A549 (cell line): ENCODE measurements around the gene CD163L1.

Experiments used
- CEBPB ChIP-seq, 2 experiments: fragments of >200 bp in 1 of 2; sonication (Bioruptor Twin) in 1 of 2; formaldehyde crosslinking in 1 of 2; IDR thresholded peaks; 2 replicates each; pipeline ENCODE4 v1.6.1; 2012 to 2016
- CHD4 ChIP-seq: fragments of 200-600 bp; sonication (generic); IDR thresholded peaks from 2 replicates; pipeline ENCODE4 v1.6.1; 2016; ENCODE audit warnings: antibody characterized with exemption, mild to moderate bottlenecking, borderline replicate concordance
- HDAC2 ChIP-seq: fragments of 200-600 bp; sonication (generic); IDR thresholded peaks from 2 replicates; pipeline ENCODE4 v1.6.1; 2016
- MAFK ChIP-seq: fragments of 450-650 bp; IDR thresholded peaks from 2 replicates; pipeline ENCODE4 v1.6.1; 2014; ENCODE audit not compliant: partially characterized antibody
- MYC ChIP-seq: IDR thresholded peaks from 2 replicates; pipeline ENCODE4 v1.6.1; 2012; ENCODE audit warnings: mild to moderate bottlenecking, inconsistent platforms, low read length, improper control_type of control experiment, borderline replicate concordance
- NR3C1 ChIP-seq: fragments of >200 bp; sonication (Bioruptor Twin); formaldehyde crosslinking; IDR thresholded peaks from 3 replicates; pipeline ENCODE4 v1.6.1; 2017
- POLR2A ChIP-seq: IDR thresholded peaks from 2 replicates; pipeline ENCODE4 v1.6.1; 2012; ENCODE audit warnings: mild to moderate bottlenecking, low read length
- POLR2AphosphoS2 ChIP-seq: conservative IDR thresholded peaks from 2 replicates; pipeline ENCODE4 v1.6.1; 2012; ENCODE audit warnings: low read length, improper control_type of control experiment, inconsistent platforms
- RAD21 ChIP-seq, 2 experiments: fragments of >200 bp in 1 of 2; sonication (Bioruptor Twin) in 1 of 2; formaldehyde crosslinking in 1 of 2; IDR thresholded peaks in 1 of 2; conservative IDR thresholded peaks in 1 of 2; 2 replicates in 1 of 2; 3 replicates in 1 of 2; pipeline ENCODE4 v1.6.1; 2012 to 2018; ENCODE audit warnings: inconsistent platforms in 1 of 2
- RNF2 ChIP-seq: fragments of 200-600 bp; sonication (generic); IDR thresholded peaks from 2 replicates; pipeline ENCODE4 v1.6.1; 2016; ENCODE audit warnings: low read depth, mild to moderate bottlenecking, antibody characterized with exemption, moderate library complexity, borderline replicate concordance
- TP53 ChIP-seq: fragments of 250-450 bp; sonication (Bioruptor Pico); IDR thresholded peaks from 2 replicates; pipeline ENCODE4 v1.5.0; 2021; ENCODE audit warnings: mild to moderate bottlenecking, moderate library complexity
- TF ChIP-seq, protein P1 (sequence below): fragments of >200 bp; sonication (Bioruptor Twin); formaldehyde crosslinking; IDR thresholded peaks from 3 replicates; pipeline ENCODE4 v1.5.1; 2016
- TF ChIP-seq, protein P2 (sequence below): fragments of 200-600 bp; sonication (generic); IDR thresholded peaks from 2 replicates; pipeline ENCODE4 v1.6.1; 2016; ENCODE audit warnings: antibody characterized with exemption, mild to moderate bottlenecking, moderate library complexity
- TF ChIP-seq, protein P3 (sequence below): fragments of 250-450 bp; sonication (Bioruptor Pico); IDR thresholded peaks from 2 replicates; pipeline ENCODE4 v1.5.0; 2020; ENCODE audit warnings: low read depth, mild to moderate bottlenecking, moderate library complexity

DNA sequence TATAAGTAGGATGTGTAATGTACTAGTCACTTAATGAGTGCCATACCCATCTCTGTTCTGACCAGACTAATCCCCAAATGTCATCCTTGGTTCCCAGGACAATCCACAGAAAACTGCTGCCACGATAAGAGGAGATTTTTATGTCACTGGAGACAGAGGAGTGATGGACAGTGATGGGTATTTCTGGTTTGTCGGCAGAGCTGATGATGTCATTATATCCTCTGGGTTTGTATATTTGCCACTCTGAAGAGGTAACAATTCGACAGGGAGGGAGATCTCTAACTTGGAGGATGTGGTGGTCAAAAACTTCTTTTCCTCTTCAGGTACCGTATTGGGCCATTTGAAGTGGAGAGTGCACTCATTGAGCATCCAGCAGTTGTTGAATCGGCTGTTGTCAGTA lies 119.8 kb downstream of the CD163L1 start:
- TF ChIP-seq MAFK (no peak), CHD4 (no peak), HDAC2 (no peak), CEBPB (IDR thresholded peaks at IDR 0.05) (no peak), MYC (no peak), NR3C1 (no peak), TP53 (CRISPR knock-in tag) (no peak), RNF2 (no peak), RAD21 (conservative IDR thresholded peaks at IDR 0.05 in 1 of 2, IDR thresholded peaks at IDR 0.05 in 1 of 2) (no peak), POLR2A (no peak), POLR2AphosphoS2 (no peak)
- TF ChIP-seq, protein P1, sequence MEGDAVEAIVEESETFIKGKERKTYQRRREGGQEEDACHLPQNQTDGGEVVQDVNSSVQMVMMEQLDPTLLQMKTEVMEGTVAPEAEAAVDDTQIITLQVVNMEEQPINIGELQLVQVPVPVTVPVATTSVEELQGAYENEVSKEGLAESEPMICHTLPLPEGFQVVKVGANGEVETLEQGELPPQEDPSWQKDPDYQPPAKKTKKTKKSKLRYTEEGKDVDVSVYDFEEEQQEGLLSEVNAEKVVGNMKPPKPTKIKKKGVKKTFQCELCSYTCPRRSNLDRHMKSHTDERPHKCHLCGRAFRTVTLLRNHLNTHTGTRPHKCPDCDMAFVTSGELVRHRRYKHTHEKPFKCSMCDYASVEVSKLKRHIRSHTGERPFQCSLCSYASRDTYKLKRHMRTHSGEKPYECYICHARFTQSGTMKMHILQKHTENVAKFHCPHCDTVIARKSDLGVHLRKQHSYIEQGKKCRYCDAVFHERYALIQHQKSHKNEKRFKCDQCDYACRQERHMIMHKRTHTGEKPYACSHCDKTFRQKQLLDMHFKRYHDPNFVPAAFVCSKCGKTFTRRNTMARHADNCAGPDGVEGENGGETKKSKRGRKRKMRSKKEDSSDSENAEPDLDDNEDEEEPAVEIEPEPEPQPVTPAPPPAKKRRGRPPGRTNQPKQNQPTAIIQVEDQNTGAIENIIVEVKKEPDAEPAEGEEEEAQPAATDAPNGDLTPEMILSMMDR: no peak
- TF ChIP-seq, protein P2, sequence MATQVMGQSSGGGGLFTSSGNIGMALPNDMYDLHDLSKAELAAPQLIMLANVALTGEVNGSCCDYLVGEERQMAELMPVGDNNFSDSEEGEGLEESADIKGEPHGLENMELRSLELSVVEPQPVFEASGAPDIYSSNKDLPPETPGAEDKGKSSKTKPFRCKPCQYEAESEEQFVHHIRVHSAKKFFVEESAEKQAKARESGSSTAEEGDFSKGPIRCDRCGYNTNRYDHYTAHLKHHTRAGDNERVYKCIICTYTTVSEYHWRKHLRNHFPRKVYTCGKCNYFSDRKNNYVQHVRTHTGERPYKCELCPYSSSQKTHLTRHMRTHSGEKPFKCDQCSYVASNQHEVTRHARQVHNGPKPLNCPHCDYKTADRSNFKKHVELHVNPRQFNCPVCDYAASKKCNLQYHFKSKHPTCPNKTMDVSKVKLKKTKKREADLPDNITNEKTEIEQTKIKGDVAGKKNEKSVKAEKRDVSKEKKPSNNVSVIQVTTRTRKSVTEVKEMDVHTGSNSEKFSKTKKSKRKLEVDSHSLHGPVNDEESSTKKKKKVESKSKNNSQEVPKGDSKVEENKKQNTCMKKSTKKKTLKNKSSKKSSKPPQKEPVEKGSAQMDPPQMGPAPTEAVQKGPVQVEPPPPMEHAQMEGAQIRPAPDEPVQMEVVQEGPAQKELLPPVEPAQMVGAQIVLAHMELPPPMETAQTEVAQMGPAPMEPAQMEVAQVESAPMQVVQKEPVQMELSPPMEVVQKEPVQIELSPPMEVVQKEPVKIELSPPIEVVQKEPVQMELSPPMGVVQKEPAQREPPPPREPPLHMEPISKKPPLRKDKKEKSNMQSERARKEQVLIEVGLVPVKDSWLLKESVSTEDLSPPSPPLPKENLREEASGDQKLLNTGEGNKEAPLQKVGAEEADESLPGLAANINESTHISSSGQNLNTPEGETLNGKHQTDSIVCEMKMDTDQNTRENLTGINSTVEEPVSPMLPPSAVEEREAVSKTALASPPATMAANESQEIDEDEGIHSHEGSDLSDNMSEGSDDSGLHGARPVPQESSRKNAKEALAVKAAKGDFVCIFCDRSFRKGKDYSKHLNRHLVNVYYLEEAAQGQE: no peak
- TF ChIP-seq, protein P3, sequence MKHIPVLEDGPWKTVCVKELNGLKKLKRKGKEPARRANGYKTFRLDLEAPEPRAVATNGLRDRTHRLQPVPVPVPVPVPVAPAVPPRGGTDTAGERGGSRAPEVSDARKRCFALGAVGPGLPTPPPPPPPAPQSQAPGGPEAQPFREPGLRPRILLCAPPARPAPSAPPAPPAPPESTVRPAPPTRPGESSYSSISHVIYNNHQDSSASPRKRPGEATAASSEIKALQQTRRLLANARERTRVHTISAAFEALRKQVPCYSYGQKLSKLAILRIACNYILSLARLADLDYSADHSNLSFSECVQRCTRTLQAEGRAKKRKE (CRISPR knock-in tag): no peak
